Neural cell (in vitro differentiated cells): ENCODE measurements around the gene UBN1.

Experiments used
- CTCF ChIP-seq: fragments of 450-650 bp; IDR thresholded peaks from 2 replicates; pipeline ENCODE4 v1.5.1; 2014; ENCODE audit warnings: antibody characterized with exemption, mild to moderate bottlenecking, moderate library complexity; ENCODE audit not compliant: poor library complexity, severe bottlenecking
- EP300 ChIP-seq: fragments of 450-650 bp; conservative IDR thresholded peaks from 2 replicates; pipeline ENCODE4 v1.6.1; 2014; ENCODE audit warnings: antibody characterized with exemption, mild to moderate bottlenecking, moderate library complexity; ENCODE audit not compliant: poor library complexity, severe bottlenecking
- EZH2 ChIP-seq: fragments of 200-600, 300-800 bp; shearing (Covaris generic), sonication (generic); IDR thresholded peaks from 2 replicates; pipeline ENCODE4 v1.6.1; 2014; ENCODE audit warnings: antibody characterized with exemption, low read length, borderline replicate concordance, mild to moderate bottlenecking; ENCODE audit not compliant: insufficient read depth, poor library complexity, severe bottlenecking
- POLR2AphosphoS5 ChIP-seq: IDR thresholded peaks from 2 replicates; pipeline ENCODE4 v1.6.1; 2012
- RAD21 ChIP-seq: fragments of 450-650 bp; conservative IDR thresholded peaks from 2 replicates; pipeline ENCODE4 v1.6.1; 2014; ENCODE audit warnings: antibody characterized with exemption, mild to moderate bottlenecking, moderate library complexity
- REST ChIP-seq: IDR thresholded peaks from 2 replicates; pipeline ENCODE4 v1.6.1; 2012; ENCODE audit warnings: borderline replicate concordance
- SMC3 ChIP-seq: fragments of 450-650 bp; conservative IDR thresholded peaks from 2 replicates; pipeline ENCODE4 v1.6.1; 2014; ENCODE audit warnings: antibody characterized with exemption, mild to moderate bottlenecking, moderate library complexity; ENCODE audit not compliant: poor library complexity
- TAF1 ChIP-seq: IDR thresholded peaks from 2 replicates; pipeline ENCODE4 v1.6.1; 2012; ENCODE audit warnings: low read depth

- TF ChIP-seq EP300 (no peak), SMC3 (no peak), CTCF (no peak), TAF1 (no peak), RAD21 (no peak), EZH2 (no peak), POLR2AphosphoS5 (no peak), REST (no peak)
Observed at GRCh38 chr16:4806280-4806679, 41.0 kb upstream of the UBN1 start.
